M059J (cell line): ENCODE results near the gene CNN1. TPM values are rescaled to one million over a fixed set of nuclear protein-coding genes. Genes with fewer than 3 reads are reported as not detected.
"Not testable (repeated sequence)": the region's sequence is repeated elsewhere in the genome, so short reads cannot be mapped to it uniquely, and the experiment has no call there.

ENCODE experiments used
- DNase-seq: peaks from one replicate; pipeline ENCODE4 v3.0.0-alpha.2; 2012; ENCODE audit warnings: low read depth
- total RNA-seq: library from RNA; depleted of rRNA; stranded (reverse); fragments of >200 nt; shearing (Covaris generic); gene quantifications from 2 replicates; pipeline ENCODE4 v1.2.3, GENCODE V29; 2014

CNN1 gene
- total RNA-seq, 1 experiment from 2014 or later, result 31.4 TPM

DNA sequence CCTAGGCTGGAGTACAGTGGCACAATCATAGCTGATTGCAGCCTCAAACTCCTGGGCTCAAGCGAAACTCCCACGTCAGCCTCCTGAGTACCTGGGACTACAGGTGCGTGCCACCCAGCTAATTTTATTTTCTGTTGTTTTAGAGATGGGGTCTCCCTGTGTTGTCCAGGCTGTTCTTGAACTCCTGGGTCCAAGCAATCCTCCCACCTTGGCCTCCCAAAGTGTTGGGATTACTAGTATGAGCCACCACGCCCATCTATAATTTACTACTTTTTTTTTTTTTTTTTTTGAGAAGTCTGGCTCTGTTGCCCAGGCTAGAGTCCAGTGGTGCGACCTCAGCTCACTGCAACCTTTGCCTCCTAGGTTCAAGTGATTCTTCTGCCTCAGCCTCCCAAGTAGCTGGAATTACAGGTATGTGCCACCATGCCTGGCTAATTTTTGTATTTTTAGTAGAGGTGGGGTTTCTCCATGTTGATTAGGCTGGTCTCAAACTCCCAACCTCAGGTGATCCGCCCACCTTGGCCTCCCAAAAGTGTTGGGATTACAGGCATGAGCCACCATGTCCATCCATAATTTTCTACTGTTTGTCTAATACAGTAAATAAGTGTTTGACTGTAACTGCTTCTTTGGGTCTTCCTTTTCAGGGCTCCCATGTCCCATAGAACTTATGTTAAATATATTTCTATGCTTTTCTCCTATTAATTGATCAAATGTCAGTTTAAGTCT, 25.6 kb downstream of the CNN1 start:
- not testable (repeated sequence) for DNase-seq

DNA sequence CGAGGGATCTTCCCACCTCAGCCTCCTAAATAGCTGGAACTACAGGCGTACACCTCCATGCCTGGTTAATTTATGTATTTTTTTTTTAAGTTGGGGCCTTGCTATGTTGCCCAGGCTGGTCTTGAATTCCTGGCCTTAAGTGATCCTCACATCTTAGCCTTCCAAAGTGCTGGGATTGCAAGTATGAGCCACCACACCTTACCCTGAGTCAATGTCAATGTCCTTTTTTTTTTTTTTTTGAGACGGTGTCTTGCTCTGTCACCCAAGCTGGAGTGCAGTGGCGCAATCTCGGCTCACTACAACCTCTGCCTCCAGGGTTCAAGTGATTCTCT, 27.0 kb downstream of the CNN1 start:
- not testable (repeated sequence) for DNase-seq

GRCh38 chr19:11566164-11566563, 27.5 kb downstream of the CNN1 start:
- no peak for DNase-seq

- DNase-seq, result peak; percentile 65
Measured at GRCh38 chr19:11570039-11570462, 31.4 kb downstream of the CNN1 start.

DNA sequence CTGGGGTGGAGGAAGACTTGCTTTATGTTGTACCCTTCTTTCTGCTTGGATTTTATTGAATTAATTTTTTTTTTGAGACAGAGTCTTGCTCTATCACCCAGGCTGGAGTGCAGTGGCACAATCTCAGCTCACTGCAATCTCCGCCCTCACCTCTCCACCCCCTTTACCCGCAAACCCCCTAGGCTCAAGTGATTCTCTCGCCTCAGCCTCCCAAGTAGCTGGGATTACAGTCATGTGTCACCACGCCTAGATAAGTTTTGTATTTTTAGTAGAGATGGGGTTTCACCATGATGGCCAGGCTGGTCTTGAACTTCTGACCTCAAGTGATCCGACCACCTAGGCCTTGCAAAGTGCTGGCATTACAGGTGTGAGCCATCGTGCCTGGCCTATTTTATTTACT, 34.7 kb downstream of the CNN1 start:
- DNase-seq, result not testable (repeated sequence)

- DNase-seq, result not testable (repeated sequence)
Measured at GRCh38 chr19:11573763-11574162, 35.1 kb downstream of the CNN1 start.

DNA sequence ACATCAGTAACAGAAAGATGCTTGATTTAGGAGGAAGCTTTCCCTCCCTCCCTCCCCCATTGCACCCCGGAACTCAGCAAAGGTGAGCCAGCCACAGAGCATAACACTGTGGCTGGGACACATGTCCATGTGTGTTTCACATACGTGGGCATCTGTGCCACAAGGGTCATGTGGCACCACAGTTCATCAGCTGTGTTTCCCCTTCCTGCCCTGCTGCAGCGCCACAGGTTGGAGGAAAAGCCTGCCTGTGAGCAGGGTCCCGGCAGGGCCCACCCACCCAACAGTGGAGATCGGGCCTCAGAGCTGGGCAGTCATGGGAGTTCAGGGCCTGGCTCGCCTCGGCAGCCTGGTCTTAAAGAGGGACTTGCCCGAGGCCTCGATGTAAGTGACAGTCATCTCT, 36.0 kb downstream of the CNN1 start:
- no peak for DNase-seq

- DNase-seq, result no peak
Measured at GRCh38 chr19:11576227-11576626, 37.6 kb downstream of the CNN1 start.

GRCh38 chr19:11577451-11578257, 39.0 kb downstream of the CNN1 start, which contains the start of gene ACP5:
Gene ACP5, minus strand, starts transcription at chr19:11577645. Its CDS starts 328 bp downstream, at chr19:11577317.
- no peak for DNase-seq

- DNase-seq, result no peak
Measured at GRCh38 chr19:11578258-11579142, 39.8 kb downstream of the CNN1 start.

- no peak for DNase-seq
Measured at GRCh38 chr19:11580116-11580515, 41.5 kb downstream of the CNN1 start.

DNA sequence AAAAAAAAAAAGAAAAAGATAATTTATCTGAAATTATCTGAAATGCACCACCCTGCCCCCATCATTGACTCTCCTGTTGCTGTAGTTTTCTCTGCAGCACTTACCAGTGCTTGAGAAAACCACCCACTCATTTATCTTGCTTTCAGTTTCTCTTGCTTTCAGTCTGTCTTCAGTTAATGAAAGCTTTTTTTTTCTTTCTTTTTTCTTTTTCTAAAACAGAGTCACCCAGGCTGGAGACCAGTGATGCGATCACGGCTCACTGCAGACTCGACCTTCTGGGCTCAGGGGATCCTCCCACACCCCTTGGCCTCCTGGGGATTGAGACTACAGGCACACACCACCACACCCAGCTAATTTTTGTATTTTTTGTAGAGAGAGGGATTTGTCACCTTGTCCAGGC, 43.1 kb downstream of the CNN1 start:
- DNase-seq, result peak; percentile 31

- DNase-seq, result peak; percentile 11
Measured at GRCh38 chr19:11586331-11586730, 47.7 kb downstream of the CNN1 start.

DNA sequence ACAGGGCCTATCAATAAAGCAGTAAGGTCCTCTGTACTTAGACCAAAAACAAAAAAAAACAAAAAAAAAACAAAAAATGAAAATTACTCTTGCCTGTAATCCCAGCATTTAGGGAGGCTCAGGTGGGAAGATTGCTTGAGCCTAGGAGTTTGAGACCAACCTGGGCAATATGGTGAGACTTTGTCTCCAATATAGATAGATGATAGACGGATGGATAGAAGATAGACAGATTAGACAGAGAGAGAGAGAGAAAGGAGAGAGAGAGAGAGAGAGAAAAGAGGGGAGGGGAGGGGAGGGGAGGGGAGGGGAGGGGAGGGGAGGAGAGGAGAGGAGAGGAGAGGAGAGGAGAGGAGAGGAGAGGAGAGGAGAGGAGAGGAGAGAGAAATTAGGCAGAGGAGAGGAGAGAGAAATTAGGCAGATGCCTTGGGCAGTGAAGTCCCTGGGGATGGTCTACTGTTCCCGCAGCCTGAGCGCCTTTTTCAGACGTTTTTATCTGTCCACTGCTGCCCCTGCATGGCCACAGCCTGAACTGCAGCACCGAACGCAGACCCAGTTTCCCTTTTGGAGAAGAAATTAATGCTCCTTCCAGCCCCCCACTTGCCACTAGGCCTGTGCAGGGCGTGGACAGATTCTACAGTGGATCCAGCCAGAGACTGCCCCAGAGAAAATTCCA, 48.8 kb downstream of the CNN1 start:
- DNase-seq, result peak; percentile 60

- no peak for DNase-seq
Measured at GRCh38 chr19:11587975-11588631, 49.5 kb downstream of the CNN1 start.

- no peak for DNase-seq
Measured at GRCh38 chr19:11594084-11594483, 55.4 kb downstream of the CNN1 start.

GRCh38 chr19:11596156-11596555, 57.5 kb downstream of the CNN1 start:
- DNase-seq, result no peak

GRCh38 chr19:11597202-11598102, 58.8 kb downstream of the CNN1 start, which contains the start of gene ZNF627:
Gene ZNF627, plus strand, starts transcription at chr19:11597483. Its CDS starts 145 bp downstream, at chr19:11597628.
- DNase-seq, result peak; percentile 98

DNA sequence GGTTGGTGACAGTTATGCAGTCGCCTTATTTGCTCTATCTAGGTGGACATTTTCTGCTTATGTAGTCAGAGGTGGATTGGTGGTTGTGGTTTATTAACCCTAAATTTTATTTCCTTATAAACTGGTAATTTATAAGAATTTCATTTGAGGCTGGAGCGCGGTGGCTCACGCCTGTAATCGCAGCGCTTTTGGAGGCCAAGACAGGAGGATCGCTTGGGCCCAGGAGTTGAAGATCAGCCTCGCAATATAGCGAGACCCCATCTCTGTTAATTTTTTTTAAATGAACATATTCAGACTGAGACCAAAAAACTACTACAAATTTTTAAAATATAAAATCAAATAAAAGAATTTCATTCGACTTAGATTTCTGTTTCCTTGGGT, 59.4 kb downstream of the CNN1 start:
- no peak for DNase-seq

DNA sequence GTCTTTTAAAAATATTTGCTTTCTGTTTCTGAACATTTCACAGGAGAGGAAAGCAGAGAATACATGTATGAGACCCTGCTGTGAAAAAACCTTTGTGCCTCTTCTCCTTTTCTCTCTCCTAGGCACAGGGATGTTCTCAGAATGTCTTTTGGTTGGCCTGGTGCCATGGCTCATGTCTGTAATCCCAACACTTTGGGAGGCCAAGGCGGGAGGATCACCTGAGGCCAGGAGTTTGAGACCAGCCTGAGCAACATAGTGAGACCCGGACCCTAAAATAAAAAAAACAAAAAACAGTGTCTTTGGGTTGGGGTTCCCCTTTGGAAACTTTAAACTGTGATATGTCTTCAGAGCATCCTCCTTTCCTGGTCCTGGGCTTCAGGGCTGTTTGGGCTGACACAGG, 60.1 kb downstream of the CNN1 start:
- no peak for DNase-seq
